Activated T-cell treated with anti-CD3 and anti-CD28 coated beads for 4 hours (primary cell): Measurements from ENCODE around the gene TH.

Source experiments
- DNase-seq: peaks from one replicate; pipeline ENCODE4 v3.0.0-alpha.2; 2020

Gene TH

DNA sequence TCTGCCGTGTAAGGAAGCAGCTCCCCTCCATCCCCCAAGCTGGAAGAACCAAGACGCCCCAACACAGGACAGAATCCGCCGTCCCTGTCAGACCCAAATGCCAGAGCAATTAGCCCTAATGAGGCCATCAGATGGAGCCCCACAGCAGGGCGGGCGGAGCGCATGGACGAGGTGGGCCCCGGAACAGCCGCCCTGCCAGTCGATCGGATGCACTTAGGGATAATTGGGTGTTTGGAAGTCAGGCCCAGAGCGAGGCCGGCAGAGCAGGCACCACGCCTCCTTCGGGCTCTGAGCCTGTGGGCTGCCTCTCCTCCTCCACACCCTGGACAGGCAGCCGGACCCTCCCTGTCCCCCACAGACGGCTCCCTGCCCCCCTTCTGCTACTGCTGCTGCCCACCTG lies 5.5 kb upstream of the TH start:
- no peak for DNase-seq

DNA sequence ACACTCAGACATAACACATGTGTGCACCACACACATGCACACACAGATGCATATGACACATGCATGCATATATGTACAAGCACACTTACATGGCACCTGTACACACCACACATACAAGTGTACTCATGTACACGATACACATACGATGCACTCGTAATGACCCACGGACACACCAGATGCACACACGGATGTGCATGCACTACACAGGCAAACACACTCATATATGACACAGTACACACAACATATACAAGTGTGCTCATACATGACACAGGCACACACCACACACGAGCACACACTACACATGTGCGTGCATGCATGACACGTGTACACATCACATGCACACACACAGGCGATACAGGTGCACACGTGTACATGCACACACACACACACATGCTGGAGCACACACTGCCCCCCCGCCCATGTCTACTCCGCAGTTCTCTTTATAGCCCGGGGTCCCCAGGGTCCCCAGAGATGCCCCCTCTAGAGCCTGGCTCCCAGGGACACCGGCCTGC lies 4.8 kb upstream of the TH start:
- no peak for DNase-seq

DNA sequence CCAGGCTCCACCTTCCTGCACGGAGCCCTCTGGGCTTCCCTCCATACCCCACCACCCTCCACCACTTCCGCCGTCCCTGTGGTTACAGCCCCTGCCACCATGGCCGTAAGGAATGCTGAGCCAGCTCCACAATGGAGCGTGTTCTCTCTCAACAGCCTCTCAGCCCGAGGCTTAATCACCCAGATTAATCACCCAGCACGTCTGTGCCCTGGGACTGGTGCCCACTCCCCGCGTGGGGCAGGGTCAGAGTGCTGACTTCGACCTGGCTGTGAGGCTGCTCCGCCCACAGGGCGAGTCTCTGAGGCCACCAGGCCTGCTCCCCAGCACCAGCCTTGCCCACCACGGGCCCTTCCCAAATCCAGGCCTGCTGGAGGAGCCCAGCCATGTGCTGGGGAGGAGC lies 4.0 kb upstream of the TH start:
- DNase-seq = no peak

DNA sequence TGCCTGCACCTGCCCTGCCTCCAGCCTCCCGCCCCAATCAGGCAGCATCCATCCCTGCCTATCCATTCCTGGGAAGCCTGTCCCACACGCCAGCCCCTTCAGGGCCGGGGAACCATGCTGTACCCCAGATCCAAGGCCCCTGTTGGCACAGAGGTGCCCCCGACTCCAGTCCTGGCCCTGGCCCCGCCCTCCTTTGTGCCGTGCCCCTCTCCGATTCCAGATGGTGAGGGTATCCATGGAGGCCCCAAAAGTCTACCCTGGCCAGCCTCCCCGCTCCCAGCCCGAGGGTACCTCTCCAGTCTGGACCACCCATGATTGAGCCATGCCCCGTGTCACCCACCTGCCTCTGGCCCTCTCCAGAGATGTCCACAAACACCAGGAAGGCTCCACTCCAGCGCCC lies 2.7 kb upstream of the TH start:
- no peak for DNase-seq

DNA sequence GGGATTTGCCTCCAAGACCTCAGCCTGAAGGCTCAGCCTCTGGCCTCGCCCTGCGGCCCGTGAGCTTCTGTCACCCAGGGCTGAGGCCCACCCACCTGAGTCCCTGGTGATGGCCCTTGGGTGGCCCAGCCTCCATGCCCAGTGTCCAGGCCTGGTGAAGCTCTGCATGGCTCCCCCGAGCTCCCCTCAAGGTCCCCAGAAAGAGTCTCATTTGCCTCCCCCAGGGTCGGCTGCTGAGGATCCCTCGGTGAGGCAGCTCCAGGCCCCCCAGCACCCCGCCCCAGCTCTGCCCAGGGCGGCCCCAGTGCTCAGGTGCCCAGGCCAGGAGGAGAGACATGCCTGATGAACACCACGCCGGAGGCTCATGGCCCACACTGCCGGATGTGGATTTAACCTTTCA lies 2.1 kb upstream of the TH start:
- no peak for DNase-seq

DNA sequence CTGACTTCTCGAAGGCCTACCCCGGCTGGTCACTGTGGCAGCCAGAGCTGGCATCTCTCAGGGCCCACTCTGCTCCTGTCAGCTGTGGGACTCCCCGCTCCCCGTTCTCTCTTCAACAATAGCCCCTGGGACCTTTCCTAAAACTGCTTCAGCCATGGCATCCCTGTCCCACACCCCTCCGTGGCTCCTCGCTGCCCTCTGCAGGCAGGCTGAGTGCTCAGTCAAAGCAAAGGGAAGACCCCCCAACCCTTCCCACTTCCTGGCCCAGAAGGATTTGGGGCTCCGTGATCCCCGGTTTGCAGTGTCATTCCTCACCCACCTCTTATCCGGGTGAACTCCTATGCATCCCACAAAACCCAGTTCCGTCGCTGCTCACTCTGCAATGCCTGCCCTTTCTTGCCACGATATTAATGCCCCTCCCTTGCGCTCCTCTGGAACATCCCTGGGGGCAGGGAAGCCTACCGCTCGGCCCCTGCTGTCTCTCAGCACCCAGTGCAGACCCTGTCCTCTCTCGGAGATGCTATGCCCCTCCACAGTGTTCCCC lies 1.6 kb upstream of the TH start:
- DNase-seq = no peak

DNA sequence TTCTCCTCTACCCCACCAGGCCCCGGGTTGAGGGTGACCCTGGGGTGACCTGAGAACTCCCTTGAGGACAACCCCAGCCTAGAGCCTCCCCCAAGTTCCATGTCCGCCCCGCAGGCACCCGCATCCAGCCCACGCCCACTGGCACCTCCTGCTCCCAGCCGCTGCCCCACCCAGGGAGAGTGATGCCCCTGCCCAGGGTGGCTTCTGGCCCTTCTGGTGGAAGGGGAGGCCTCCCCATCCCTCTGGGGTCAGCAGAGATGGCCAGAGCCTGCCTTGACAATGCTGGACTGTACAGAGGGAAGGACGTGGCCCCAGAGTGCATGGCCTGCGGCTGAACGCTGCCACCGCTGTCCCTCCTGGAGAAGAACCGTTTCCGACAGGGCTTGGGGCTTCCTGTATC lies 1.1 kb upstream of the TH start:
- DNase-seq = no peak

DNA sequence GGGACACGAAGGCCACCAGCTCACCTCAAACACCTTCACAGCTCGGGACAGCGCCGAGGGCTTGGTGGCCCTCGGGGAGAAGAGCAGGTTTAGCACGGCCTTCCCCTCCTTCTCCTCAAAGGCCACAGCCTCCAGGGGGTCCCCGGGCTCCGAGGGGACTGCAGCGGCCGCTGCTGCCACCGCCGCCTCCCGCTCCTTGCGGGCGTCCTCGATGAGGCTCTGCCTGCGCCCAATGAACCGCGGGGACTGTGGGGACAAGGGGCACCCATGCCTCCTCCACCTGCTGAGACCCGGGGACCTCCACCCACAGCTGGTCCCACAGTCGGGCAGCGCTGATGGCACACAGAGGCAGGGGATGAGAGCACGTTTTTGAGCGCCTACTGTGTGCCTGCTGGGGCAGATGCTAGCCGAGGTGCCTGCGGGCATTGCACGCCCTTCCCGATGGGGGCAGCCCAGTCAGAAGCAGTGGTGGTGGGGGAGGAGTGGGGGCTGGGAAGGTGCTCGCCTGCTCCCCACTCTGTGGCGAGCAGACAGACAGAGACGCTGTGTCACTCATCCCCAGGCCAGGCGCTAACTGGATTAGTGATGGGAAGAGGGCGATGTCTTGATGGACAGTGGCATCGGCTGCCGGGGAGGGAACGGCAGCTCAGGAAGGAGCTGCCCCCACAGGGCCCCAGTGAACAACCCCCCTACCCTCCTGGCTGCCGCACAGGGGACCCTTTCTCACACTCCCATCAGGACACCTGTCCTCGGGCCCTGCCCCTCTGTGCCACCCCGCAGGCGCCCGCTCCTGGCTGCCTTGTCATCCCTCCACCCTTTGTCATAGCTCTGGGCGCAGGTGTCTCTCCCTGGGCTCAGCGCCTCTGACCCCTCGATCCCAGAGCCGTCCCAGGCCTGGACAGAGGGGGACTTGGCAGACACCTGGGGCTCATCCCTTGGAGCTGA lies 1.7 kb downstream of the TH start:
- DNase-seq = no peak

DNA sequence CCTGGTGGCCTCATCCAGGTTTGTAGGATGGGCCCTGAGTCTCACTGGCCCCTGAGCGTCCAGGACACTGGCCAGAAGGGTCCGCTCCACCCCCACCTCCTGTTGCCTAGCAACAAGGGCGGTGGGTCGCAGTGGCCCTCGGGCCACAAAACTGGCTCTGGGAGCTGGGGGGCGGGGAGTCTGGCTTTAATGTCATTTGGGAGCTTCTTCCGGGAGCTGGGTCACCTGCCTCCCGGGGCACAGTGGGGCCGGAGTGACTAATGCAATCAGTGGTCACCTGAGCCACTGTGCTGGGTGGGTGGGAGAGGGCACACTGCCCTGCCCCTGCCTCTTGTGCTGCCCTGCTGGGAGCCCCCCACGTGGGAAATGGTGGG lies 2.6 kb downstream of the TH start:
- DNase-seq = no peak

DNA sequence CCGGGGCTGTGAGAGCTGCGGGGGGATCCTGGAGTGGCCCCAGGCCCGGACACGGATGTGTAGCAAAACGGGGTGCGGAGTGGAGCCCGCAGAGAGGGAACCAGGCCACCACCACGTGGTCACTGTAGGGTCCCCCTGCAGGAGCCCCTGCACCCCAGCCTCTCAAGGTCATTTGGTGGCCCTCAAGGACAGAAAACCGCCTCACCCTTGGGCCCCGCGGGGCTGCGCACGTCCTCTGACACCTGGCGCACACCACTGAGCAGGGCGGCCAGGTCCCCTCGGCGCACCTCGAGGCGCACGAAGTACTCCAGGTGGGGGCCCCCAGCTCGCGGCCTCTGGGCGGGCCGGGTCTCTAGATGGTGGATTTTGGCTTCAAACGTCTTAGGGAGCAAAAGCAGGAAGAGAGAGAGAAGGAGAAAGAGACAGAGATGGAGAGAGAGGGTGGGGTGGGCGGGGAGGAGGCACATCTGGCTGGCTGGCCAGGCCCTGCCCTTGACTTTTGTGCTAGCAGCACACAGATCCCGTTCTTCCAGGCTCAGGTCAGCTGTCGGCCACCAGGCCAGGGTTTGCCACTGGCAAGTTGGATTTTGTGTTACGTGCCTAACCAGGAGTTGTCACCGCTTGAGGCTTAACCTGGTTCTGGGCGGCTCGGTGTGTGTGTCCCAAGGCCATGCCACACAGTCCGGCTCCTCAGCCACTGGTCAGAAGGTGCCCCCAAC lies 3.2 kb downstream of the TH start:
- DNase-seq = no peak

DNA sequence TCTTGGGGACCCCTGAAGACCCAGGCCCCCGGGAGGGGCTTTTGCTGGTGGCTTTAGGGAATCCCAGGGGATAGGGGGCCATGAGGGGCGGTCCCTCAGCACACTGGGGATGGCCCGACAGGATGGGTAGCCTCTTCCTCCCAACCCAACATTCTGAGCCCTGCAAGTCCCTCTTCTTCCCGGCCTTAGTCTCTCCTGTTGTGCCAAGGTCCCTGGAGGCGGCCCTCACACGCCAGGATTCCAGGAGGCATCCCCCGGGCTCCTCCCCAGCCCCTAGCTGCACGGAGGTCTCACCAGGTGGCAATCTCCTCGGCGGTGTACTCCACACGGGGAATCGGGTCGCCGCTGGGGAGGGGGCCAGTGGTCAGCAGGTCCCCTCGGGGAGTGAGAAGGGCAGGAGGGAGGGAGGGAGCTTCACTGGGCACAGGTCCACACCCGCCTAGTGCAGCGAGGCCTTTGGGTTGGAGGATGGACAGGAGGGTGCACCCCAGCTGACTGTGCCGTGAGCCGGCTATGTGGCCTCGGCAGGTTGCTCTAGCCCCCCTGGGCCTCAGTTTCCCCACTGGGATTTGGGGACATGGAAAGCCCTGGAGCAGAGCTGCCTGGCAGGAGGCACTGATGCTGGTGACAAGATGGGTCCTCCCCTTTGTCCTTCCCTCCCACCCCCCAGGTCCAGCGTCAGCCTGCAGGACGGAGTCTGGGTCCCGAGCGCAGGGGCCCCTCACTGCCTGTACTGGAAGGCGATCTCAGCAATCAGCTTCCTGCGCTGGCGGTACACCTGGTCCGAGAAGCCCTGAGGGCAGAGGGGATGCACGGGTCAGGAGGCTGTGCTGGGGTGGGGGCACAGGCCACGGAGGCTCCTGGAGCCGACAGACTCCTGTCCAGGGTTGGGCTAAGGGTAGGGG lies 4.2 kb downstream of the TH start:
- no peak for DNase-seq

DNA sequence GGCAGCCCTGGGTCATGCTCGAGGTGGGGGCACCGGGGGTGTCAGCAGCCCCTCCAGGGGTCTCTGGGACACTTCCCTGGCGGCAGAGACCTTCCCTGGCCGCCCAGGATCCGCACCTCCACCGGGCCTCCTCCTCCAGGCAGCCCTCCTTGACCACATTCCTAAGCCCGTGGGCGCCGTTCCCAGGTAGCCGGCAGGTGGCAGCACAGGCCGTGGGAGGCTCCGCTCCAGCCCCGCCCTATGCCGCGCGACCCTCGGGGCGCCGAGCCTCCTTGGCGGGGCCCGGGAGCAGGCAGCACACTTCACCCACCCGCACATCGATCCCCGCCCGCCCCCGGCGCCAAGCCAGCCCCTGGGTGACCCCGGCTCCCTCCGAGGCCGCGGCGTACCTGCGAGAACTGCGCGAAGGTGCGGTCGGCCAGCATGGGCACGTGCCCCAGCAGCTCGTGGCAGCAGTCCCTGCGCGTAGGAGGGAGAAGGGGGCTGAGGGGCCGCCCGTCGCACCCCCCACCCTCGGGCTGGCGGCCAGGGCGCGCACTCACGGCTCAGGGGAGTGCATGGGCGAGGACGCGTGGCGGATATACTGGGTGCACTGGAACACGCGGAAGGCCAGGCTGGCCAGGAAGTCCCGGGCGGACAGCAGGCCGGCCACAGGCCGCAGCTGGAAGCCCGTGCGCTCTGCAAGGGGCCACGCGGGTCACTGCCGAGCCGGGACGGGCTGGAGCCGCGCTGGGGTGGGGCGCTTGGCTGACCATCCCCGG lies 5.3 kb downstream of the TH start:
- peak; percentile 33 for DNase-seq

DNA sequence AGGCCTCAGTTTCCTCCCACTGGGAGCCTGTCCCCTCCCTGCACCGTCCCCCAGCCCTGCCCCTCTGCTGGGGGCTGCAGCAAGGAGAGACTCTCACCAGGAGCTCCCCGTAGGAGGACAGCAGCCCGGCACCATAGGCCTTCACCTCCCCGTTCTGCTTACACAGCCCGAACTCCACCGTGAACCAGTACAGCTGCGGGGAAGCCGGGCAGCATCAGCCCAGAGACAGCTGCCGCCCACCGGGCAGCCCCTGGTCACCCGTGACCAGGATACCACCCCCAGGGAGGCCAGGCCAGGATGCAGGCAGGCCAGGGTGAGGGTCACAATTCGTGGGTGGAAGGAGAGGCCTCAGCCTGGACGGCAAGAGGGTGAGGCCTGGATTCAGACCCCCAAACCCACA lies 6.0 kb downstream of the TH start:
- DNase-seq = no peak

DNA sequence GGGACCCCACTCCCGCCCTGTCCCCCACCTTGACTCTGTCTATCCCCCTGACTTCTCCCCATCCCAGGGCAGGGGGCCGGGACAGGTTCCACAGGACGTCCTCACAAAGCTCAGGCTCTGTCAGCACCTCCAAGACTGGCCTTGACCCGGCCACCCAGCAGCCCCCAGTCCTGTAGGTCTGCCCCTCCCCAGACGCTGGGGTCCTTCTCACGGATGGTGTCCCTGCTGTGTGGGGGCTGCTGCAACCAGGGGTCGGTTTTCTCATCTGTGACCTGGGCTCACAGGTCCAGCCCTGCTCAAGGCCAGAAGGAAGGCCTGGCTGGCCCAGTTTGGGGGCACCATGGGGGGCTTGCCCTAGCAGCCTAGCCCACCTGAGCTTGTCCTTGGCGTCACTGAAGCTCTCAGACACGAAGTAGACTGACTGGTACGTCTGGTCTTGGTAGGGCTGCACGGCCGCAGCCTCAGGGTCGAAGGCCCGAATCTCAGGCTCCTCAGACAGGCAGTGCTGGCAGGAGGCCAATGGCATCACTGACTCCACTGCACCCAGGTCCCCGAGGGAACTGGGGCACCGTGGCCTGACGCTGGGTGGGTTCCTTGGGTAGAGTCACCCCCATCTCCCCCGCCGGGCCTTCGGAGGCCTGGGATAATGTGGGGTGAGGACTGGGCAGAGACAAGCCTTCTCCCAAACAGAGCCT lies 6.6 kb downstream of the TH start:
- DNase-seq = no peak

DNA sequence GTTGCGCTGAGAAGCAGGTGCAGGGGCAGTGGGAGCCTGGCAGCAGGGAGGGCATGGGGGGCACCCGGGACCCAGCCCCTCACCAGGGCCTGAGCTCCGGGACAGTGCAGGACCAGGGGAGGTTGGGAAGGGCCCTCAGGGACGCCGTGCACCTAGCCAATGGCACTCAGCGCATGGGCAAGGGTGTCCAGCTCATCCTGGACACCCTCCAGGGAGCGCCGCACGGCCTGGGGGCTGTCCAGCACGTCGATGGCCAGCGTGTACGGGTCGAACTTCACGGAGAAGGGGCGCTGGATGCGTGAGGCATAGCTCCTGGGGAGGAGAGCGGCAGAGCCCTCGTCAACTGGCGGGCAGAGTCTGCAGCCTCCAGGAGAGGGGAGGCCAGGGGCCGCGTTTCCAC lies 7.5 kb downstream of the TH start:
- no peak for DNase-seq

DNA sequence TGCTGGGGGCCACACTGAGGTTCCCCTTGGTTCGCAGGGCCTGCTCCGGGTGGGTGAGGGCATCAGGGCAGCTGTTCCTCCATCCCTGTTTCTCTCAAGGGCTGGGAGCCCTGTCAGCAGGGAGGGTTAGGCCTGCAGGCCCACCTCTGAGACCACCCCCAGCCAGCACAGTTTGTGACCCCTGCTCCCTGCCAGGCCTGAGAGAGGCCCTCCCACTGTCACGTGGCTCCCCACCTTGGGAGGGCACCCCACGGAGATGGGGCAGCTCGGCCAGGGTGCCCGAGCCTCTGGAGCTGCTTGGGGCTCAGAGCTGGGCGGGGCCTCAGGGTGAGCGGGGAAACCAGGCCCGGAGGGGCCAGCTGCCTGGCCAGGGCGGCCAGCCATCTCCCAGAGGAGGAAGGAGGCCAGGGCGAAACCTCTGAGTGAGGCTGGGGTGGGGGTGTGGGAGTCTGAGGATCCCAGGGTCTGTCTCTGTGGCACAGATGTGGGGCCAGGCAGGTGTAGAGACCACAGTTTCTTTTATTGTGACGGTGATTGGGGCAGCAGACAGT lies 8.1 kb downstream of the TH start:
- DNase-seq = no peak

DNA sequence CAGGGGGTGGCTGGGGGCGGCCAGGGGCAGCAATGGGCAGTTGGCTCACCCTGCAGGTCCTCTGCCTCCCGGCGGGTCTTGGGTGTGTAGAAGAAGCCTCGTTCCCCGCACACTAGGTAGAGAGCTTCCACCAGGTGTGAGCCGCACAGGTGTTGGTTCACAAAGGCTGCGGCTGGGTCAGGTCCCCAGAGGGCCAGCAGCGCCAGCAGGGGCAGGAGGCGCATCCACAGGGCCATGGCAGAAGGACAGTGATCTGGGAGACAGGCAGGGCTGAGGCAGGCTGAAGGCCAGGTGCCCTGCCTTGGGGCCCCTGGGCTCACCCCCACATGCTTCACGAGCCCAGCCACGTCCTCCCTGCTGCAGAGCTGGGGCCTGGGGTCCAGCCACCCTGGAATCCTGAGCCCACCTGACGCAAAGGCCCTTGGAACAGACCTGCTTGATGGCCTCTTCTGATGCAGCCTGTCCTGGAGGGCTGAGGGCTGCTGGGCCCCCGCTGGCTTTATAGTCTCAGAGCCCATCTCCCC lies 10.8 kb downstream of the TH start, which contains the start of gene INS:
INS (minus strand) TSS at position 474 of the 524 bp plus-strand sequence; CDS start at position 236, 238 bp downstream.
- DNase-seq = no peak

DNA sequence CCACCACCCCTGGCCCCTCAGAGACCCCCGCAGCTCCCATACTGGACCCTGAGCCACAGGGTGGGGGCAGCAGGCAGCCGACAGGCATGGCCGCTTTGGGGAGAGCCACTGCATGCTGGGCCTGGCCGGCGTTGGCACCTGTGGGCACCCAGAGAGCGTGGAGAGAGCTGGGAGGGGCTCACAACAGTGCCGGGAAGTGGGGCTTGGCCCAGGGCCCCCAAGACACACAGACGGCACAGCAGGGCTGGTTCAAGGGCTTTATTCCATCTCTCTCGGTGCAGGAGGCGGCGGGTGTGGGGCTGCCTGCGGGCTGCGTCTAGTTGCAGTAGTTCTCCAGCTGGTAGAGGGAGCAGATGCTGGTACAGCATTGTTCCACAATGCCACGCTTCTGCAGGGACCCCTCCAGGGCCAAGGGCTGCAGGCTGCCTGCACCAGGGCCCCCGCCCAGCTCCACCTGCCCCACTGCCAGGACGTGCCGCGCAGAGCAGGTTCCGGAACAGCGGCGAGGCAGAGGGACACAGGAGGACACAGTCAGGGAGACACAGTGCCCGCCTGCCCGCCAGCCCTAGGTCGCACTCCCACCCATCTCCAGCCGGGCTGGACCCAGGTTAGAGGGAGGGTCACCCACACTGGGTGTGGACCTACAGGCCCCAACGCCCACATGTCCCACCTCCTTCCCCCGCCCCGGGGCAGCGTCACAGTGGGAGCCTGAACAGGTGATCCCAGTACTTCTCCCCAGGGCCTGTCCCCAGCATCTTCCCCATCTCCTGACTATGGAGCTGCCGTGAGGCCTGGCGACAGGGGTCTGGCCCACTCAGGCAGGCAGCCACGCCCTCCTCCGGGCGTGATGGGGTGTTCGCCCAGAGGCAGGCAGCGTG lies 11.8 kb downstream of the TH start:
- no peak for DNase-seq

DNA sequence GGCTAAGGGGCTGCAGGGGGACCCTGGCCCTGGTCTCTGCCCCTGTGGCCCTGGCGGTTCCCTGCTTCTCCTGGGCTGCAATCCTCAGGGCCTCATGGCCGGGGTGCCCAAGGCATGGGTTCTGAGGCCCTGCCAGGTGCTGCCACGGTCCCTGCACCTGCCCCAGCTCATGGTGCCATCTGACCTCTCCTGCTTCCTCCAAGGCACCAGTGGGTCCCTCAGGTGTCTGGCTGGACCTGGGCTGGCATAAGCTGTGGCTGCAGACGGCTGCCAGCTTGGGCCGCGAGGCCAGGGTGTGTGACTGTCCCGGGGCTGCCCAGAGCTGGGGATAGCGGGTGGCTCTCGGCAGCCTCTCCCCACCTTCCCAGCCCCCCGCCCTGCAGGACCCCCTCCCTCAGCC lies 12.6 kb downstream of the TH start:
- DNase-seq = no peak

DNA sequence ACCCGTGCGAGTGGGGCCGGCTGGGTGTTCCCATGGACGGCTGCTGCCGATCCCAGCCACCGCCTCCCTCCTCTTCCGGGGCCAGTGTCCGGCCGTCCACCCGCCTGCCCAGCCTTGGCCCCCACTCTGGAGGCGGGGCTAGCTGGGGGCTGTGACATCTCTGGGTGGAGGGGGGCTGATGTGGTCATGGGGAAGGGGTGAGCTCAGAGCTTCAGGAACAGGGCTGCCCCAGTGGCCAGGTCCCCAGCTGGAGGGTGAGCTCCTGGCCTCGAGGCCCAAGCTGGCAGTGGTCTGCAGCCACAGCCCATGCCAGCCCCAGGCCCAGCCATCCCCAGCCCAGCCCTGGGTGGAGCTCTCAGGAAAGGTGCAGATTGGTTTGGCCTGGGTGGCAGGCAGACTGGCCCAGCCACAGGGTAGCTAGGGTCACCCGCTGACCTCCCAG lies 13.3 kb downstream of the TH start:
- DNase-seq = no peak
